ENCODE measurements around the gene RAB24. TPM values are rescaled to one million over a fixed set of nuclear protein-coding genes. Genes with fewer than 3 reads are reported as not detected.

RAB24 gene
- 20.1 to 26.7 TPM (median 24.3 TPM) in 5 replicates for total RNA-seq (2022; extraction: Qiagen RNA extraction)

GRCh38 chr5:177303121-177303924 lies at the start of gene RAB24, which contains the start of gene PRELID1:
Gene RAB24 (minus strand): TSS chr5:177303719. CDS start chr5:177303288, 431 bp downstream.
Gene PRELID1 (plus strand): TSS chr5:177303799. CDS start chr5:177303986, 187 bp downstream.

GRCh38 chr5:177351392-177352329 lies 48.1 kb upstream of the RAB24 start, which contains the start of gene LMAN2:
Gene LMAN2 (minus strand): TSS chr5:177351668. CDS start chr5:177351647, 21 bp downstream.

GRCh38 chr5:177311723-177312648 lies 8.5 kb upstream of the RAB24 start, which contains the start of gene MXD3:
Gene MXD3 (minus strand): TSS chr5:177311898. CDS start chr5:177311830, 68 bp downstream.

Other genes starting within 250 kb of the RAB24 start
- 15.1 to 25.5 TPM (median 22.5 TPM) in 5 replicates for gene FGFR4, start 216.8 kb downstream of the RAB24 start, total RNA-seq (2022; extraction: Qiagen RNA extraction)
- 17.1 to 22.0 TPM (median 21.2 TPM) in 5 replicates for gene NSD1, start 169.9 kb downstream of the RAB24 start, total RNA-seq (2022; extraction: Qiagen RNA extraction)
- gene PRELID1, start 80 bp upstream of the RAB24 start, total RNA-seq (2022; extraction: Qiagen RNA extraction): 283 to 398 TPM (median 374 TPM) in 5 replicates
- gene MXD3, start 8.2 kb upstream of the RAB24 start, total RNA-seq (2022; extraction: Qiagen RNA extraction): 14.2 to 23.9 TPM (median 16.8 TPM) in 5 replicates
- 179 to 207 TPM (median 194 TPM) in 5 replicates for gene LMAN2, start 47.9 kb upstream of the RAB24 start, total RNA-seq (2022; extraction: Qiagen RNA extraction)
- 3.6 to 6.4 TPM (median 4.8 TPM) in 5 replicates for gene RGS14, start 54.2 kb upstream of the RAB24 start, total RNA-seq (2022; extraction: Qiagen RNA extraction)
- not detected in 5 replicates for gene SLC34A1, start 80.7 kb upstream of the RAB24 start, total RNA-seq (2022; extraction: Qiagen RNA extraction)
- gene PFN3, start 96.9 kb upstream of the RAB24 start, total RNA-seq (2022; extraction: Qiagen RNA extraction): not detected in 5 replicates
- 14.4 to 25.7 TPM (median 24.1 TPM) in 5 replicates for gene F12, start 105.8 kb upstream of the RAB24 start, total RNA-seq (2022; extraction: Qiagen RNA extraction)
- 20.0 to 30.1 TPM (median 25.9 TPM) in 5 replicates for gene GRK6, start 123.0 kb upstream of the RAB24 start, total RNA-seq (2022; extraction: Qiagen RNA extraction)
- 14.7 to 37.7 TPM (median 32.5 TPM) in 5 replicates for gene PRR7, start 143.1 kb upstream of the RAB24 start, total RNA-seq (2022; extraction: Qiagen RNA extraction)
- 55.1 to 73.3 TPM (median 68.6 TPM) in 5 replicates for gene DBN1, start 169.9 kb upstream of the RAB24 start, total RNA-seq (2022; extraction: Qiagen RNA extraction)
- gene PDLIM7, start 193.9 kb upstream of the RAB24 start, total RNA-seq (2022; extraction: Qiagen RNA extraction): 76.0 to 92.7 TPM (median 83.9 TPM) in 5 replicates
- gene DOK3, start 206.1 kb upstream of the RAB24 start, total RNA-seq (2022; extraction: Qiagen RNA extraction): 2.8 to 6.3 TPM (median 4.0 TPM) in 5 replicates
- gene DDX41, start 213.2 kb upstream of the RAB24 start, total RNA-seq (2022; extraction: Qiagen RNA extraction): 105 to 149 TPM (median 139 TPM) in 5 replicates

Measured in A549 treated with Mapracorat at 1 μM for 4 hours (cell line).